Activated gamma-delta T cell (primary cell): ENCODE data around the gene RANBP3.
"Not testable (repeated sequence)": the region's sequence is repeated elsewhere in the genome, so short reads cannot be mapped to it uniquely, and the experiment has no call there.

Experiments used
- DNase-seq: peaks from one replicate; lab custom pipeline; 2025; lab: John Stamatoyannopoulos, UW

The RANBP3 gene

DNA sequence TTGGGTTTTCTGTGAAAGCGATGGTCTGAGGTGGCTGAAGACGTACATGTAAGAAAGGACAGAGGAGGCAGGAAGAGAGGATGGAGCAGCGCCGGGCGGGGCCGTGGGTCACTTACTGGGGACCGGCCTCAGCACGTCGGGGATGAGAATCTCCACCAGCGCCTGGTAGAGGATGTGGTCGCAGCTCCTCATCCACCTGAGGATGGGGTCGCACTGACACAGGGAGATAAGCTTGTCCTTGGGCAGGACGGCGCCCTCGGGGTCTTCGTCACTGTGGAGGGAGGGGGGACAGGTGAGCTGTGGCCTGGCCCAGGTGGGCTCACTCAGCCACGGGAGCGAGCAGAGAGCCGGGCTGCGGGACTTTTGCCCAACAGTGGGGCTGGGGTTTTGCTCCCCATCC, 29.0 kb upstream of the RANBP3 start:
- DNase-seq = no peak

DNA sequence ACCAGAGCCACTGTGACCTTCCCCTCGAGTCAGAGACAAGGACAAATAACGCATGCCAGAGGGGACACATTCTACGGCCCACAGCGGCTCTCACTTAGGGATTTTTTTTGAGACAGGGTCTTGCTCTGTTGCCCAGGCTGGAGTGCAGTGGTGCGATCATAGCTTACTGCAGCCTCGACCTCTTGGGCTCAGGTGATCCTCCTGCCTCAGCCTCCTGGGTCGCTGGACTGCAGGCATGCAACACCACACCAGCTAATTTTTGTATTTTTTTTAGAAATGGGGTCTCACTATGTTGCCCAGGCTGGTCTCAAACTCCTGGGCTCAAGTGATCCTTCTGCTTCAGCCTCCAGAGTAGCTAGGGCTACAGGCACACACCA, 28.1 kb upstream of the RANBP3 start:
- DNase-seq = not testable (repeated sequence)

DNA sequence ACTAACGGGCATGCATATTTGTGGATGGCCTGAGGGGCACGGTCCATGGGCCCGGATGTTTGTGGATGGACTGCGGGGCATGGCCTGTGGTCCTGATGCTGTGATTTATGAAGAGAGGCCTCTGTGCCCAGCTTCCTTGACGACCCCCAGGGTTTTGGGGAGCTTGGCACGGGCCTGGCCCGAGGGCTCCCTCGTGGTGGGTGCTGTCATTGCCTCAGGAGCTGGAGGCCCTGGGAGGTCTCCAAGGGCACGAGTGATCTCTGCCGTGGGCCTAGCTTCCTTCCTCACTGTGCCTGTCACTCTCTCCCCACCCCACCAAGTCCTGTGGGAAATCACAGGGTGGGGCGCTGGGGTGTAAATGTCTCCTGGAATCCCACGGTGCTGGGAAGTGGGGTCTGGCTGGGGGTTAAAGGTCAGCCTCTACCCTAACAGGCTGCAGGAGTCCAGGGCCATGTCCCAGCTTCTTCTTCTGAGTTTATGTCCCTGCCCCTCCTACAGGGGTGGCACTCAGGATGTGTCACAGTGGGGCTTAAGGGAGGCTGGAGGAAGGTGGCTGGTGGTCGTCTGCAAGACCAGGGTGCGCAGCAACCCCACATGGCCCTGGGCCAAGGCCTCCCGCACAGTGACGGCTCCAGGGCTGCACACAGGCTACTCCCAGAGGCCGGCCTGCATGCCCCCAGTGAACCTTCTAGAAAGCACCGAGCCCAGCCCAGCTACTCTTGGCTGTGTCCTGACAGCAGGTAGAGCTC, 27.6 kb upstream of the RANBP3 start:
- DNase-seq = no peak

DNA sequence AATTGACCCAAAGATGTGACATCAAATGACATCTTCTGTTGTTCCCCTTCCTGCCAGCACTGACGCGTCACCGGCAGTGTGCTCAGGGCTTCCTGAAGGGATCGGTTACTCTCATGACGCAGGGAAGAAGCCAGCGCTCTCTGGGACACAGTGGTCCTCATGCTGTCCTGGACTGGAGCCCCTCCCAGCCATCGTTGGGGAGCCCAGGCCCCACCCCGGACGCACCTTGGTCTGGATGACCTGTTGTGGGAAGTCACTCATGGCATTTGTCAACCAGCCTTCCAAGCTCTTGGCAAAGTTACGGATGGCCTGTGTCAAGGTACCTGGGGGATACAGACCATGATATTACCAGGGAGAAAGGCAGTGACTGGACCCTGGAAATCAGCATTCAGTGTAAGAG, 26.0 kb upstream of the RANBP3 start:
- no peak for DNase-seq

DNA sequence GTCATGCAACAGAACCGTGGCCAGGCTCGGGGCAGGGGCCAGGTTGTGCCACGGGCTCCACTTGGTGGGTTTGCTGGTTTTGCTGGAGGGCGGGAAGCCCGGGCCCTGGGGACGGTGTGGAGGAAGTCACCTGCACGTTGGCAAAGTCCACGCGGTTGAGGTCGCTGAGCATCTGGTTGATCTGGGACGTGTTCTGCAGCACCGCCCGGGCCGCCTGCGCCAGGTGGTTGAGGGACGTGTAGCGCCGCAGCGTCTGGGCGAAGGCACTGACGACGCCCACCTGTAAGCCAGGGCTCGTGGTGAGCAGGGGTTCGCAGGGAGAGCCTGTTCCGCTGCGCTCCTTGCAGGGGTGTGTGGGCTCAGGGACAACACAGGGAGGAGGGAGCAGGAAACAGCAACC, 24.7 kb upstream of the RANBP3 start:
- no peak for DNase-seq

DNA sequence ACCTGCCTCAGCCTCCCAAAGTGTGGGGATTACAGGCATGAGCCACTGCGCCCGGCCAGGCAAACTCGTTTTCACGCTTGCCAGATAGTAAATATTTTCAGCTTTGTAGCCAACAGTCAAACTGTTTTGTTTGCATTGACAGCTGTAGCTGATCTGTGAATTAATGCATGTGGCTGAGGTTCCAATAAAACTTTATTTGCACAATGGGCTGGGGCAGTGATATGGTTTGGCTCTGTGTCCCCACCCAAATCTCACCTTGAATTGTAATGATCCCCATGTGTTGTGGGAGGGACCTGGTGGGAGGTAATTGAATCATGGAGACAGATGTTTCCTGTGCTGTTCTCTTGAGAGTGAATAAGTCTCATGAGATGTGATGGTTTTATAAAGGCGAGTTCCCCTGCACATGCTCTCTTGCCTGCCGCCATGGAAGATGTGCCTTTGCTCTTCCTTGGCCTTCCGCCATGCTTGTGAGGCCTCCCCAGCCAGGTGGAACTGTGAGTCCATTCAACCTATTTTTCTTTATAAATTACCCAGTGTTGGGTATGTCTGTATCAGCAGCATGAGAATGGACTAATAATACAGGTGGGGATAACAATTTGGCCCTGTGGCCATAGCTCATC, 22.4 kb upstream of the RANBP3 start:
- DNase-seq = no peak

DNA sequence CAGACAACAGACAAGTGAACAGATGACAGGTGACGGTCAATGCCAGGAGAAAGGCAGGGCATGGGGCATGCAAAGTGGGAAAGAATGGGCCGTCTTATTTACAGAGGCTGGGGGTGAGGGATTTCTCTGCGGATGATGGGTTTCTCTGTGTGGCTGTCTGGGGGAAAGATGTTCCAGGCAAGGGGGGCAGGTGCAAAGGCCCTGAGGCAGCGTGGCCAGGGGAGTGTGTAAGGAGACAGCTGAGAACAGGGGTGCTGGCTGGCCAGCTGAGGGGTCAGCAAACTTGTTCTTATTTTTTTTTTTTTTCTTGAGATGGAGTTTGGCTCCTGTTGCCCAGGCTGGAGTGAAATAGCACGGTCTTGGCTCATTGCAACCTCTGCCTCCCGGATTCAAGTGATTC, 21.8 kb upstream of the RANBP3 start:
- no peak for DNase-seq

DNA sequence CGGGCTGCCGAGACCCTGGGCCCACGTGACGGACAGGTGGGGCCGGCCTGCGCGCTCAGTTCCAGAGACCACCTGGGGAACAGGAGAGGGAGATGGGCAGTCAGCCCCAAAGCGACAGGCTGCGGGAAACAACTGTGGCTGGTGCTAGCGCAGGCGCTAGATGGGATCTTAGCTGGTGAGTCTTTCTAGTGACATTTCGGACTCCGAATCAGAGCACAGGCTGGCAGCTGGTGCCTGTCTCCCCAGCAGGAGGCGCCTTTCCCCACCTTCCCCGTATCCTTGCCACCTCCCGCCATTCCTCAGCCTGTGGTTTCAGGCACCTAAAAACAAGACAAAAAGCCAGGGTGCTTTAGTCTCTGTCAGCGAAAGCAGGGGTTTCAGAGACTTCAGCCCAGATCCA, 19.4 kb upstream of the RANBP3 start:
- DNase-seq = no peak

DNA sequence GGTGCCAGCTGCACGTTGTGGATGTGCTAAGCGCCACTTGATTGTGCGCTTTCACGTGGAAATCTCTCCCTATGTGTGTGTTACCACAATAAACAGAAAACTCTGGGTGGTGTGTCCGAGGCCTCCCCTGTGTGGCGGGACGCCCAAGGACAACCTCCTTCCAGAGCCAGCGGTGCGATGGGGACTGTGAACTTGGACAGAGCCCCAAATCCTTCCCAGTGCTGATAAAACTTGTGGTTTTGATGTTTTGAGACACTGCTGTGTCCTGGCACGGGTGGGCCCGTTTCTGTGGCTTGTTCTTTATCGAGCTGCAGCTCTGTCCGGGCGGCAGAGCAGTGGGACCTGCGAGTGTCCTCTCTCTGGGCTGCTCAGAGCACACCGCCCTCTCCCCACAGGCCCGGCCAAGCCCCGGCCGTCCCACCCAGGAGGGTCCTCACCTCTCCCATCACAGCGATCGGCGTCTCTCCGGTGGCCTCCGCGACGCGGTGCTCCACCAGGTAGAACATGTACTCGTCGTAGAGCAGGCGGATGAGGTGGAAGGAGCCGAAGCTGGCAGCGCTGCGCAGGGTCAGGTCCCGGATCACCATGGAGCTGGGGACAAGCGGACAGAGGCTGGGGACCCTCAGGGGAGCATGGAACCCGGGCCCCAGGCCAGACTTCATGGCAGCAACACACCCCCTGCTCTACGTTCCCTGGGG, 18.8 kb upstream of the RANBP3 start:
- DNase-seq = no peak

DNA sequence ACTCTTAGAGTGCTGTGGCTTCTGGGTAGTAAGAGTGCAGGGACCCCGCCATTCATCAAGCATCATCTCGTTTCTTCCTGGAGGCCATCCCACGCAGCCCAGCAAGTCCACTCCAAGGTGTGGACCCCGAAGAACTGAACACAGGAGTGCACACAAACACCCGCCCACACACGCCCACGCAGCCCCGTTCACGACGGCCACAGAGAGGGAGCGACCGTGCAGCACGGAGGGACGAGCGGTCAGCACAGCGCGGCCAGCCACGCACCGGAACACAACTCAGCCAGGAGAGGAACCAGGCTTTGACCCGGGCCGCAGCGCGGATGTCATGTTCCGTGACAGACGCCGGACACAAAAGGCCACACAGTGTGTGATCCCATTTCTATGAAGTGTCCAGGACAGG, 18.2 kb upstream of the RANBP3 start:
- DNase-seq = no peak

DNA sequence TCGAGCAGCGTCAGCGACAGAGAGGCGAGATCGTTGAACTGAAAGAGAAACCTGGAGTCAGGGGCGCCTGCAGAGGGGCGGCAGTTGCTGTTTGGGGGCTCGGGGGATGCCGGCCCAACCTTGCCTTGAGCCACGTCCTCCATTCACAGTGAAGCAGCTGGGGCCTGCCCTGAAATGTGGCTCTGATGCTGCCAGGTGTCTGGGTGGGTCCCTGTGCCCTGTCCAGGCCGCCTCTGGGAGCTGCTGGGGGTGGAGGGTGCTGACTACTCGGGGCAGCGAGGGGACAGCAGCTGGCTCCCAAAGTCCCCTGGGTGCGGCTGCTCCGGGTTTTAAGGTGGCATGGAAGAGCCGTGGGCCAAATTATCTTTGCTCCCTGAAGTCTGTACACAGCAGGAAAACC, 17.7 kb upstream of the RANBP3 start:
- no peak for DNase-seq

DNA sequence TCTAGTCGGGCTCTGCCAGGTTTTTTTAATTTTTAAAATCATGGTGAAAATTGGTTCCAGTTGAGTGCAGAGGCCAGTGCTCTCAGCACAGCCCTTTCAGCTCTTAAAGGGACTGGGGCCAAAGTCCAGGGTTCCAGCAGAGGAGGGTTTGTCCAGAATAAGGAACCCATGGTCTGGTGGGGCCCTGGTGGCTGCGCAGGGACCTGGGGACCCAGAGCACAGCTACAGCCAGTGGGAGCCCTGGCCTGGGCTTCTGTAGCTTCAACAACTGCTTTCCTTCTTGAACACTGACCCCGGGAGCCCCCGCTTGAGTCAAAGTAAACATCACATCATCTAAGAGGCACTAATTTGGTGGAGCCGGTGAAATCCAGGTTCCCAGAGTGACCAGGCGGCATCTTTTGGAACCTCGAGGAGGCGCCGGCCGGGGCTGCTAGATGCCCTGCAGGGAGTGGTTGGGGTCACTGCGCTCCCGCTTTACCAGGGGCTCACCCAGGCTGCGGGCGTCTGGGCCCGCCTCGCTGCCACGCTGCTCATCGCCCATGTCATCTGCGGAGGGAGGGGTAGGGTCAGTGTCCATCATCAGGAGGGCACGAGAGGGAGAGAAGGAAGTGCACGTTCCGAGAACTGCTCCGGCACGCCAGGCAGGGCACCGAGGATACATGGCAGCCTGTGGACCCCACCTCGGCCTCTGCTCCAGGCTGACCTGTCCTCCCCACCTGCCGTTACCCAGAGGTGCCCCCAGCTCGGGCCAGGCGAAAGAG, 16.6 kb upstream of the RANBP3 start:
- DNase-seq = no peak

DNA sequence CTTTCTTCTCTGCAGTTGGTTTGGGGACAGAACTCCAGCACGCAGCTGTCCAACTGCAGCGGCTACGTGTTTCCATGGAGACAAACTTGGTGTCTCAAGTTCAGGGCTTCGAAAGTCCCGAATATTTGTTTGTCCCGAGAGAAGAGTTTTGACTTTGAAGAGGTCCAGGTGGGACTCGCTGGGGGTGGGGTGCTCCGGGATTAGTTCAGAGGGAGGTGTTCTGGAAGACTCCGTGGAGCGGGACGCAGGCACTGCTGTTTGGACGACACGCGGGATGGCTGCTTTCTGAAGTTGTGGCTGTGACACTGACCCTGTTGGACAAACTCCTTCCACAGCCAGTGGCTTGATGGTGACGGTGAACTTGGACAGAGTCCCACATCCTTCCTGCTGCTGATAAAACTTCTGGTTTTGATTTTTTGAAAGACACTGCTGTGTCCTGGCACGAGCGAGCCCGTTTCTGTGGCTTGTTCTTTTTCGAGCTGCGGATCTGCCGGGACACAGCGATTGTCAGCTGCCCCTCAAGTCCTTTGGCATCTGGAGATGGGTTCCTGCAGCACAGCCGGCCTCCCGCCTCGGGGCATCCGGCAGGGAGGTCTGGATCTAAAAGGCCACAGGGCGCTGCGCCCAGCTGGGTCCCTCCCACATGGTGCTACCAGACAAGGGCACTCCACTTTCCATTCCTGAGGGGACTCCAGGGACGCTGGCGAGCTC, 15.9 kb upstream of the RANBP3 start:
- DNase-seq = no peak

DNA sequence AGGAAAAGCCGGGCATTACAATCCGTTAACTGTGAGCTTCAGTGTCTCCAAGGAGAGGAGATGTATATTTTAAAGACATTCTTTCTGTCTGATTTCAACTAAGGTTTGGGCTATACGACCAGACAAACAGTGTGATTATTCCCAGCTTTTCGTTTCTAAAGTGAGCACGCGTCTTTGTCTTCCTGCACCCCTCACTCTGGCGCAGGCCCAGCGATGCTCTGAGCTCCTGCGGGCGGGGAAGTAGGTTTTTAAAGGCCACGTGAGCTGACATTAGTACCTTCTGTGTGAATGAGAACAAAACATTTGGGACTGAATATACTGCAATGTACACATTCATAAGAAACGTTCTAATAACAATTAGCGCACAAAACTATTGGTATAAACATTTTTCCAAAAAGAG, 15.3 kb upstream of the RANBP3 start:
- DNase-seq = no peak

DNA sequence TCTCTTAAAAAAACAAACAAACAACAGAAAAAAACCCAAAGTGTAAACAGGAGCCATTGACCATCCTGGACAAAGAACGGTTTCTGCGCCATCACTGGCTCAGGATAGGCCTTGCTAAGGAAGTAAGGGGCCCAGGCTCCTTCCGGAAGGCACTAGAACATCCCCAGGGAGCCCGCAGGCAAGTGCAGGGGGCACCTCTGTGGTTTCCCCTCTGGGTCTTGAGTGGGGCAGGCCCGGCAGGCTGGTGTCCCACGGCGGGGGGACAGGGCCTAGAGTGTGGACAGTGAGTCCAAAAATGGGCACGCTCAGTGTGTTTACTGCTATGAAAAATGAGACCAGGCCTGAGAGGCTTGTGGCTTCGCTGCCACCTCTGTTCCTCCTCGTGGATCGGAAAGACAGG, 14.8 kb upstream of the RANBP3 start:
- no peak for DNase-seq

DNA sequence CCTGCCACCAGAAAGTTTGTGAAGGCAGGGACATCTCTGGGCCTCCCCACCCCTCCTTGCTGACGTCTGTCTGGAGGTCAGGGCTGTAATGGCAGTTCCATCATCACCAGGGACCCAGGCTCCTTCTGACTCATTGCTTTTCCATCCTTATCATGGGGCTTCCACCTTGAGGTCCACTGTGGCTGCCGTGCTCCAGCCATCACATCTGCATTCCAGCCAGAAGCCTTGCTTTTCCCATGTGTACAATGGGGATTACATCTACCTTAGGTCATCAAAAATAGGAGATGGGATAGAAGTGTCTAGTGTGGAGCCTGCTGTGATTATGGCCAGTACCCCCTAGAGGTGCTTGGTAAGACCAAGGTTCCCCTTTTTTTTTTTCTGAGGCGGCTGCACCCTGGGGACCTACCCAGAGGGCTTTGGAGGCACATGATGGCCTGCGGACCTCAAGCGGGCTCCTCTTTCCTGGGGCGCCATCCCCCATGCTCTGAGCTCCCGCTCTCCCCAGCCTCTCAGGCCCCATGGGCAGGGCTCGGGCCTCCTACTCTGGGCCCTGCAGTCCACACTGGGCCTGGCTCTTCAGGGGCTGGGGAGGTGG, 13.4 kb upstream of the RANBP3 start:
- no peak for DNase-seq

DNA sequence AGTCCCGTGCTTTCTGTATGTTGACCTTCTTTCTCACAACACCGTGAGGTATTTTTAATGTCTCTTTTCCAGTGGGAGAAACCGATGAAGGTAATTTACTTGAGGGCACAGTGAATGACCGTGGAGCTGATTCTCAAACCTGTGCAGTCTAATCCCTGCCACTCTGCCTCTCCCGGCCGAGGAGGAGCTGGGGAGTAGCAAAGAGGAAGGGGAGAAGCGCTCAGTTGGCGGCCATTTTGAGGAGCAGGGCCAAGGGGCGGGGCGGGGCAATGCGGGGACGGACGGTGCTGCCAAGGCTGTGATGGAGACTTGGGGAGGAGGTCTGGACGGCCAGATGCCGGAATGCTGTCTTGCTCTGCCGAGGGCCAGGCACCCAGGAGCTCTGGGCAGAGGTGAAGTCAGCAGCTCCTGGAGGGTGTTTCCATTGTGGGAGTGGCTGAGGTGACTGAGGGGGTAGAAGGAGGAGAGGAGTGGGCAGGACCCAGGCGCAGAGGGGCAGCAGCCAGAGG, 12.4 kb upstream of the RANBP3 start:
- DNase-seq = no peak

DNA sequence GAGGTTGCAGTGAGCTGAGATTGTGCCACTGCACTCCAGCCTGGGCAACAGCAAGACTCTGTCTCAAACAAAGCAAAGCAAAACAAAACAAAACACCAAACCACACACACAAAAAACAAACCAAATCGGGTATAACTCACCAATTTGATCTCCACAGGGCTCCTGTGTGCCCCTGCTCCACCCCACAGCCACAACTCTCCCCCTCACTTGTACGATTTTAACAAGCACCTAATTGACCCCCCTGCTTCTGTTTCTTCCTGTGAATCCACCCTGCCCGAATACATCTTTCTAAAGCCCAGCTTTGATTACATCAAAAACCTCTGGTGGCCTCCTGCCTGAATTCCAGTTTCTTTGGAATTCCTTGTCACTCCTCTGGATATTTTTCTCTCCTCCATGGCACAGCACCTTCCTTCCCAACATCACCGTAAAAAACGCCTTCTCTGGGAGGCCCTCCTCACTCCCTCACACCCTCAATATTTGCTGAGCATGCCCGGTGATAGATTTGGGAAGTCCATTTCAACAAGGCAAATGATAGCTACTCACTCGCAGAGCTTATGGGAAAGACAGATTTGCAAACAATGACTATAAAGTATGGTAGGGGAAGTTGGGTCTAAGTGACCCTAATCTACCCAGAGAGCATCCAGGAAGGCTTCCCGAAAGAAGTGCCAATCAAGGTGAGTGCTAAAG, 11.6 kb upstream of the RANBP3 start:
- DNase-seq = no peak

DNA sequence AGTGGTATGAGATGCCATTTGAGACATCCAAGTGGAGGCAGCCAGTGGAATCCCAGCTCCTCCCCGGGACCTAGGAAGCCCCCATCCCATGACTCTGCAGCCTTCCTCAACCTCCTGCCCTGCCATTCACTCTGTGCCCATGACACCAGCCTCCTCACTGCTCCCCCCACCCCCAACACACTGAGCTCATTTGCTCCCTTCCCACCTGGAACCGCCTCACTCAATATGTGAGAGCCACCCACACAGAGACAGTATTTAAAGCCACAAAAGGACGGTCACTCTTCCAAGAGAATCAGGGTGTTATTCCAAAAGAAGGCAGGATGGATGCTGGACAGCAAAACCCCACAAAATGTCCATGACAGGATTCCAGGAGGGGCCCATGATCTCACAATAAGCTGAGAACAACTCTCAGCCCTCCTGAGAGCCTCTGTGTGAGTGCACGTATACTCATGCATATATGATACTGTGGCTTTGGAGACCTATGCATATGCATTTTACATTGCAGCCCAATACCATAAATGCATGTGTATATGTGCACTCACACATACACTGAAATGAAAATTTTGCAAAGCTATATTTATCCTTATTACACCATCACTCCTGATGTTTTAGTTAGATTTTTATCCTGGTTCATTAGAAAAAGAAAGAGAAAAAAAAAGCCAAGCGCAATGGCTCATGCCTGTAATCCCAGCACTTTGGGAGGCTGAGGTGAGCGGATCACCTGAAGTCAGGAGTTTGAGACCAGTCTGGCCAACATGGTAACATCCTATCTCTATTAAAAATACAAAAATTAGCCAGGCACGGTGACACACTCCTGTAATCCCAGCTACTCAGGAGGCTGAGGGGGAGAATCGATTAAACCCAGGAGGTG, 10.8 kb upstream of the RANBP3 start:
- no peak for DNase-seq
